ENCODE results near the gene FAM168A.

The FAM168A gene

DNA sequence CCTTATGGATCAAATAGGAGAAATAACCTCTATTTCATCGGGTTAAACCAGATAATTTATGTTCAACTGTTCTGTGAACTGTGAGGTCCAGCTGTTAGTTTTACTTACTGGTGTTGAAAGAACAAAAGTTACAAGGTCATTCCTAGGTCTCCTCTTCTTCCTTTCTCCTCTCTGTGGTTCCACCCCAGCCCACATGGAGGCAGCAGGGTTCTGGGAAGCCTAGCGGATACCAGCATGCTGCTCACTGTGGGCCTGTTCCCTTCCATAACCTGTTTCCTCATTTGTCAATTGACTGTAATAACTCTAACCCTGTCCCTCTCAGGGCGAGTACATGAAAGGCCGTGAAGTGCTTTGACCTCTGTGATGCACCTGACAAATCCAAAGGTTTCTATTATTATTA lies 193.9 kb downstream of the FAM168A start:
- H4K20me1 ChIP-seq = peaks cover 10% of the 10 kb centered on the region
- H3K4me2 ChIP-seq = no peak overlapping the region
- TF ChIP-seq Cebpa-rat (IDR thresholded peaks at IDR 0.05) = no peak
- no peaks in the 10 kb centered on the region for H3K9me3 ChIP-seq
- H3K9ac ChIP-seq = no peak overlapping the region
- H3K27me3 ChIP-seq = no peaks in the 10 kb centered on the region
- peaks cover 89% of the 10 kb centered on the region for H3K36me3 ChIP-seq
- peaks cover 19% of the 10 kb centered on the region for H3K4me1 ChIP-seq
- no peak overlapping the region for H3K4me3 ChIP-seq
- no peak overlapping the region for H3K27ac ChIP-seq

DNA sequence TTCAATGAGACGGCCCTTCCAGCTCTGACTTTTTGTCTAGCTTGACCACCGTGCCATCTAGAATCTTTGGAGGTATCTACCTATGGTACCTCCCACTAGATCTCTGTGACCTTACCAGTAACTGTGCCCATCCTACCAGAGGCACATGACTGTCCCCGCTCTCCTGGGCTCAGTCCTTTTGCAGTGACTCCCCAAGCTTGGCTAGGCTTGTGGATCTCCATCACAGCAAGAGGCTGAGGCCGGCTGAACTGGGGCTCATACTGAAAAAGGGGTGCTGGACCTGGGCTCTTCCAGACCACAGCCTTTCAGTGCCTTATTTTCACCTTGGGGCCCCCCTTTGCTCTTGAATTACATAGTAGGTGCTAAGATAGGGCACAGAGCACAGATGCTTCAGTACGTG lies 194.4 kb downstream of the FAM168A start:
- no peak for TF ChIP-seq Cebpa-rat (IDR thresholded peaks at IDR 0.05)
- Histone ChIP-seq H3K27ac (no peak overlapping the region), H3K4me3 (no peak overlapping the region), H4K20me1 (peaks cover 15% of the 10 kb centered on the region), H3K9ac (no peak overlapping the region), H3K36me3 (peaks cover 89% of the 10 kb centered on the region), H3K27me3 (no peaks in the 10 kb centered on the region), H3K9me3 (no peaks in the 10 kb centered on the region), H3K4me2 (no peak overlapping the region), H3K4me1 (peaks cover 24% of the 10 kb centered on the region)

DNA sequence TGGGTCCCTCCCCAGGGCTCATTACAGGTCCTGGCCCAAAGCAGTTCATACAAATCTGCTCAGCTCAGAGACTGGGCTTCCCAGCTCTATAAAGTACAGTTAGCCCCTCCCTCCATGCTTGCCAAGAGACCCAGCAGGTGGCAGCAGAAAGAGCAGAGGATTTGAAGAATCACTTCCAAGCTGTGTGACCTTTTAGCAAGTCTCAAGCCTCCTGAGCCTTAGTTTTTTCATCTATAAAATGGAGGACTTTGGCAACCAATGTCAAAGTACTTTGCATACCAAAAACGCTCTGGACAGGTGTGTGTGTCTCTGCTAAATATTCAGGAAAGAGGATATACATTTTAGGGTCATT lies 195.1 kb downstream of the FAM168A start:
- Histone ChIP-seq H3K36me3 (peaks cover 89% of the 10 kb centered on the region), H3K27me3 (no peaks in the 10 kb centered on the region), H4K20me1 (peaks cover 20% of the 10 kb centered on the region), H3K4me3 (no peak overlapping the region), H3K4me2 (no peak overlapping the region), H3K27ac (no peak overlapping the region), H3K9me3 (no peaks in the 10 kb centered on the region), H3K9ac (no peak overlapping the region), H3K4me1 (peaks cover 29% of the 10 kb centered on the region)
- TF ChIP-seq Cebpa-rat (IDR thresholded peaks at IDR 0.05) = no peak

DNA sequence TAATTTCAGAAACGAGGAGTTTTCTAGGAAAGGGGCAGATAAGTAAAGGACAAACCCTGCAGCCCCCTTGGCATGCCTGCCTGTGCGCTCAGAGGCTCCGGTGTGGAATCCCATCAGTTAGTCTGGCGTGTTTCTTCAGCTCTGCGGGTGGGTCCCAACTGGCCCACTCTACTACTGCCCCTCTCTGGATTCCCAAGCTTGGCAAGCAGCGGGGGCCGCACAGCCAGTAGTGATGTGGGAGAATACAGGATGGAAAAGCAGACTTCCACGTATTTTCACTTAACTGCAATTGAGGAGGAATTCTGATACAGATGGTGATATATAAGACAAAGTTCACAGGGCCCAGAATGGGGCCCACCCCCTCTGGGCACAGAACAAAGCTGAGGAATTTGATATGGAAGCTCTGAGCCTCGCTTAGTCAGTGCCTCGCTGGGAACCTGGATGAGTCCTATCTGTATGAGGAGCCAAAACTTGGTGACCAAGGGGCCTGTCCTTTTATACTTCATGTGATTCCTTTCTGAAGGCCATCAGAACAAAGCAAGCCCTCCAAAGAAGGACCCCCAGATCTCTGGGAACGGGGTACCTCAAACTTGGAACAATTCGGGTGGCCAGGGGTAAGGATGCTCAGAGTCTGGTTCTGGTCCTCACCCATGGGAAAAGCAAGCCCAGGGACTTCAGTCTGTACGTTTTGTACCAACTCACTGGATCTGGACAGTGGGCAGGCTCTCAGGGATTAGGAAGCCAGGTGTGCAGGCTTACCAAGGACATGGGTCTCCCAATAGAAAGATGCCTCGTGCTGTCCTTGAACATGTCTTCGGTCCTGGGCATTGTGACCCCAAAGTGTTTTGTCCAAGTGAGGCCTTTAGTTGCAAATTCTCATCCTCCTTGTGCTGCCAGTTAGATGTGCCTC lies 195.7 kb downstream of the FAM168A start:
- TF ChIP-seq Cebpa-rat (IDR thresholded peaks at IDR 0.05) = no peak
- Histone ChIP-seq H3K4me1 (peaks cover 24% of the 10 kb centered on the region), H3K36me3 (peaks cover 89% of the 10 kb centered on the region), H3K27me3 (no peaks in the 10 kb centered on the region), H4K20me1 (peaks cover 20% of the 10 kb centered on the region), H3K4me3 (no peak overlapping the region), H3K9ac (no peak overlapping the region), H3K9me3 (no peaks in the 10 kb centered on the region), H3K4me2 (no peak overlapping the region), H3K27ac (no peak overlapping the region)

DNA sequence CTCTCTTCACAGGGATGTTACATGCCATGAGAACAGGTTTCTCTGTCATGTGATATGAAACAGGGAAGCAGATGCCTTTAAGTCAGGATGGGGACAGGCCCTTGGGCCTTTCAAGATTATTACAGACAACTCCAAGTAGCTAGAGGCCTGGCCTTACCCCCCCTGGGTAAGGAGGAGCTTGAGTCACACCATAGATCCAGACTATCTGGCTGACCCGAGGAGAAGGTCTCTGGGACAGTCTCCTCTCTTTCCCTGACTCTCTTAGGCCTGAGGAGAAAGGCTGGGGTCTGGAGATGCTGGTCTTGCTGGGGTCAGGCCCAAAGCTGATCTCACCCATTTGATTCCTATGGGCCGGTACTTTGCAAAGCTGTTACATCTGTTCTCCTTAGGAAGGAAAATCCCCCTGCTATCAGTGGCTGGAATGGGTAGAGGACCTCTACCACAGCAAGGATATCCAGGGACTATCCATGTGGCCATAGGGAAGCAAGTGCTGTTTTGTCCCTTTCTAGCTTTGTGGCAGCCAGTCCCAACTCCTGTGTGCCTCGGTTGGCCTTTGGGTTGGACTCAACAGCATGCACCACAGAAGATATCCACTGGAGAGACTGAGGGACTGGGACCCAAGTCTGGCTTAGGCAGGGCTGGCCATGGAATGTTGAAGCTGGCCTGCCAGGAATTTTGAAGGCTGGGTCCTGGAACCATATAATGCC lies 196.5 kb downstream of the FAM168A start:
- 0 out of 2 replicates have a peak overlapping the region, but pooled peaks have one; percentile 1 for H3K27ac ChIP-seq
- no peak overlapping the region for H3K9ac ChIP-seq
- H3K4me1 ChIP-seq = peaks cover 24% of the 10 kb centered on the region
- no peak overlapping the region for H3K4me2 ChIP-seq
- no peak overlapping the region for H3K4me3 ChIP-seq
- peaks cover 20% of the 10 kb centered on the region for H4K20me1 ChIP-seq
- no peaks in the 10 kb centered on the region for H3K9me3 ChIP-seq
- peaks cover 89% of the 10 kb centered on the region for H3K36me3 ChIP-seq
- H3K27me3 ChIP-seq = no peaks in the 10 kb centered on the region
- TF ChIP-seq Cebpa-rat (IDR thresholded peaks at IDR 0.05) = no peak

DNA sequence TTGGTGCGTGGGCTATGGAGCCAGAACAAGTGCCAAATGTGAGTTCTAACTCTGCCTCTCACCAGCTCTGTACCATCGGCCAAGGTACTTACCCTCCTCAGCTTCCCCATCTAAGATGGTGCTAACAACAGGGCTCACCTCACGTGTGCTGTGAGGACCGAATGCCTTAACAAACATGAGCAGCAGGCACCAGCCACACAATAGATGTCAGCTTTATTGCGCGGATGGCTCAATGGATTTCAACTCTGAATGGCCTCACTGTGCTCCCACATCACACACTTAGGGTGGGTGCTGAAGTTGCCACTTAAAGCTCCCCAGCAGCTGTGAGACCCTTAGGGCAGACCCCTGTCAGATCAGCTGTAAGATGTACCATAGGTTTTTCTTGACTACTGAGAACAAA lies 197.6 kb downstream of the FAM168A start:
- Histone ChIP-seq H3K27ac (no peak overlapping the region), H3K27me3 (no peaks in the 10 kb centered on the region), H3K4me3 (no peak overlapping the region), H3K4me1 (peaks cover 24% of the 10 kb centered on the region), H3K4me2 (no peak overlapping the region), H3K36me3 (peaks cover 89% of the 10 kb centered on the region), H3K9ac (no peak overlapping the region), H3K9me3 (no peaks in the 10 kb centered on the region), H4K20me1 (peaks cover 20% of the 10 kb centered on the region)
- no peak for TF ChIP-seq Cebpa-rat (IDR thresholded peaks at IDR 0.05)

DNA sequence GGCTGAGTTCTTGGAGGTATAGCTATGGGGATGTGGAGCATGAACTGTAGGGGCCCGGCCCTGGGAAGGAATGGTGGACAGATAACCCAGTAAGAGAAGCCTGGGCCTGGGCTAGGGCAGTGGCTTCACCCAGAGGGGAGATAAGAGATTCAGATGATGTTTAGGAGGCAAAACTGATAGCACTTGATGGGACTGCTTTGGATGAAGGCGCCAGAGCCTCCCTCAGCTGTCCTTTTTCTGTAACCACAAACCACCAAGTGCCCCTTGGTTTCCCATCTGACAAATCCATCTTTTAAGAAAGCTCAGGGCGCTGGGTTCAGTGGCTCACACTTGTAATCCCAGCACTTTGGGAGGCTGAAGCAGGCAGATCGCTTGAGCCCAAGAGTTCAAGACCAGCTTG lies 198.3 kb downstream of the FAM168A start:
- H3K27me3 ChIP-seq = no peaks in the 10 kb centered on the region
- peaks cover 89% of the 10 kb centered on the region for H3K36me3 ChIP-seq
- H3K9ac ChIP-seq = peak overlapping the region; percentile 17; the same call in 1 of the 2 replicates
- no peak overlapping the region for H3K4me3 ChIP-seq
- peak overlapping the region; percentile 43 for H3K27ac ChIP-seq
- H3K9me3 ChIP-seq = no peaks in the 10 kb centered on the region
- peak overlapping the region; percentile 57 for H3K4me2 ChIP-seq
- peaks cover 24% of the 10 kb centered on the region for H3K4me1 ChIP-seq
- H4K20me1 ChIP-seq = peaks cover 20% of the 10 kb centered on the region
- no peak for TF ChIP-seq Cebpa-rat (IDR thresholded peaks at IDR 0.05)

DNA sequence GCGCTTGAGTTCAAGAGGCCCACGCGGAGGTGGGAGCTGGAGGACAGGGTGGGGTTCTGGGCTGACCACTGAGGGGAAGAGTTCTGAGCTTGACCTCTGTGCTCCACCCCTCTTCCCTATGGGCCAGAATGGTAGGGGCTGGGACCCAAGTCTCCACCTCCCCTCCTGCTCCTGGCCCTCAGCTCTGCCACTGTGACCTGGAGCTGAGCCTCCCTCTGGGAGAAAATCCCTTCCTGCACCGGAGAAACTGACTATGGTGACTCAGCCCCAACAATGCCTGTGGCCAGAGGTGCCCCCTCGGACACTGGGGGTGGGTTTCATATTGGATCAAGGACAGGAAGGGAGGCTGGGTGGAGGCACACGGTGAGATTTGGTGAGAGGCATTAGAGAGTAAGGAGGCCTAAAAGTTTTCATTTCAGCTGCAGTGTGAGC lies 198.7 kb downstream of the FAM168A start:
- peaks cover 24% of the 10 kb centered on the region for H4K20me1 ChIP-seq
- peaks cover 24% of the 10 kb centered on the region for H3K4me1 ChIP-seq
- peak overlapping the region; percentile 17; the same call in 1 of the 2 replicates for H3K9ac ChIP-seq
- H3K4me2 ChIP-seq = peak overlapping the region; percentile 57
- no peak overlapping the region for H3K4me3 ChIP-seq
- H3K9me3 ChIP-seq = no peaks in the 10 kb centered on the region
- H3K27me3 ChIP-seq = no peaks in the 10 kb centered on the region
- peak overlapping the region; percentile 43 for H3K27ac ChIP-seq
- no peak for TF ChIP-seq Cebpa-rat (IDR thresholded peaks at IDR 0.05)
- peaks cover 91% of the 10 kb centered on the region for H3K36me3 ChIP-seq

DNA sequence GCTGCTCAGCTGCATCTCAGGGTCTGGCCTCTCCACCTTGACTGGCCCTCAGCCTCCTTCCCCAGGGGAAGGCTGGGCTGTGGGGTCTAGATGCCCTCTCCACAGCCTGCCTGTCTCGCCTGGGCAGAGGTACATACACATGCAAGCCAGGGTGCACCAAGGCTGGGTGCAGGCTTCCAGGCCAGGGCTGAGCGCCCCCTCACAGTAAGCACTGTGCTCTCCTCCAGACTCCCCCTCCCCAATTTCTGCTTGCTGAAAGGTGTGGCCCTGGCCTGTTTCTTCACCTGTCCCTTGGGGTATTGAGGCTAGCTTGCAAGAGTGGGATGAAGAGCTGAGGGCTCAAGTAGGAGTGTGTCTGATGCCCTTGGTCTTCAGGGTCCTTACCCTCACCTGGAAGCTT lies 199.2 kb downstream of the FAM168A start:
- Histone ChIP-seq H3K4me2 (peak overlapping the region; percentile 57), H3K9me3 (no peaks in the 10 kb centered on the region), H3K4me3 (no peak overlapping the region), H3K4me1 (peaks cover 24% of the 10 kb centered on the region), H3K36me3 (peaks cover 91% of the 10 kb centered on the region), H3K27ac (peak overlapping the region; percentile 43), H4K20me1 (peaks cover 24% of the 10 kb centered on the region), H3K9ac (0 out of 2 replicates have a peak overlapping the region, but pooled peaks have one; percentile 17), H3K27me3 (no peaks in the 10 kb centered on the region)
- TF ChIP-seq Cebpa-rat (IDR thresholded peaks at IDR 0.05) = no peak

DNA sequence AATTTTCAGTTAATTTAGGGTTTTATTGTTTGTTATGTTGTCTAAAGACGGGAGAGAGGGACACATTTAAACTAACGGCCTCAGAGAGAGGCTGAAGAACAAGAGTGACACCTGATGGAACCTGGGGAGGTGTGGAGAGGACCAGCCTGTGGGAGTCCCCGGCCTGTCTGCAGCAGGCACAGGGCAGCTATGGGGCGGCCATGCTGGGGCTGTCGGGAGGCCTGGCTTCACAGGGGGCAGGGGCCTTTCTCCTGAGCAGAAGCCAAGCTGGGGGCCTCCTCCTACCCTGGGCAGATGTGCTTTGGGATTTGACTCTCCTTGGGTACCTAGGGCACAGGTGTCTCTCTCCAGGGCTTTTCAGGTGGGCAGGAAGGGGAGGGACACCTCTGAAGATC lies 199.8 kb downstream of the FAM168A start:
- Histone ChIP-seq H3K36me3 (peaks cover 86% of the 10 kb centered on the region), H3K4me3 (no peak overlapping the region), H3K9ac (no peak overlapping the region; the same call in 1 of the 2 replicates), H4K20me1 (peaks cover 27% of the 10 kb centered on the region), H3K9me3 (no peaks in the 10 kb centered on the region), H3K4me1 (peaks cover 28% of the 10 kb centered on the region), H3K27ac (no peak overlapping the region), H3K27me3 (no peaks in the 10 kb centered on the region), H3K4me2 (peak overlapping the region; percentile 57; the same call in 1 of the 2 replicates)
- no peak for TF ChIP-seq Cebpa-rat (IDR thresholded peaks at IDR 0.05)

All from BLaER1 (cell line).